GM19438 (cell line): ENCODE results near the gene CENPO.

ENCODE experiments used
- ATAC-seq: cut with Tn5 transposase; IDR thresholded peaks from one replicate; pipeline ENCODE4 v1.9.1; 2021; ENCODE audit warnings: low read depth; ENCODE audit not compliant: unreplicated experiment

Gene CENPO

DNA sequence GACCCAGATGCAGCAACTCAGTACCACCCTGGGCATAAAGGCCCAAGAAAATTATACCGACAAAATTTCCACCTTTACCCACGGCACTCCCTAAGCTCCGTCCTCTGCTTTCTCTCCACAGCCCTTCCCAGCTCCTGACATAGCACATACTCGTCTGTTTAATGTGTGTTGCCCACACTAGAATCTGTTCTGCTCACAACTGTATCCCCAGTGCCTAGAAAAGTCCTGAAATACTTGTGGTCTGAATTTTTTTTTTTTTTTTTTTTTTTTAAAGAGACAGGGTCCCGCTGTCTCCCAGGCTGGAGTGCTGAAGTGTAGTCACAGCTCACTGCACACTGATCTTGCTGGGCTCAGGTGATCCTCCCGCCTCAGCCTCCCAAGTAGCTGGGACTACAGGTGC is 64.5 kb downstream of the CENPO start:
- no peak for ATAC-seq

DNA sequence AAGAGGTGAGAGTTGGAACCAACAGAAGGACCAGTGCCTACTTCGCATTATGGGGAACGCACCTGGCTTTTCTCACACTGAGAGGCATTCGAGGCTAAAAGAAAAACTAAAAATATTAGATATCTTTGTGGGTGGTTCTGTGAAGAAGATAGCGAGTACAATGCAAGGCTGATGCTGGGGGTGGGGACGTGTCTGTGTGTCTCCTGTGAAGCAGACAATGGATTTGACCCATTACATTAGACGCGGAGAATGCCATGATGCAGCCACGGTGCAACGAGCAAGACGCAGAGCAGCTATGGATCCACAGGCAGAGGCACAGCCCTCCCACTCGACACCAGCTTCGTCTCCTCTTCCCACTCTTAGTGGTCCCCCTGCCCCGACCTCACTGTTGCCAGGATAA is 65.8 kb downstream of the CENPO start:
- no peak for ATAC-seq

DNA sequence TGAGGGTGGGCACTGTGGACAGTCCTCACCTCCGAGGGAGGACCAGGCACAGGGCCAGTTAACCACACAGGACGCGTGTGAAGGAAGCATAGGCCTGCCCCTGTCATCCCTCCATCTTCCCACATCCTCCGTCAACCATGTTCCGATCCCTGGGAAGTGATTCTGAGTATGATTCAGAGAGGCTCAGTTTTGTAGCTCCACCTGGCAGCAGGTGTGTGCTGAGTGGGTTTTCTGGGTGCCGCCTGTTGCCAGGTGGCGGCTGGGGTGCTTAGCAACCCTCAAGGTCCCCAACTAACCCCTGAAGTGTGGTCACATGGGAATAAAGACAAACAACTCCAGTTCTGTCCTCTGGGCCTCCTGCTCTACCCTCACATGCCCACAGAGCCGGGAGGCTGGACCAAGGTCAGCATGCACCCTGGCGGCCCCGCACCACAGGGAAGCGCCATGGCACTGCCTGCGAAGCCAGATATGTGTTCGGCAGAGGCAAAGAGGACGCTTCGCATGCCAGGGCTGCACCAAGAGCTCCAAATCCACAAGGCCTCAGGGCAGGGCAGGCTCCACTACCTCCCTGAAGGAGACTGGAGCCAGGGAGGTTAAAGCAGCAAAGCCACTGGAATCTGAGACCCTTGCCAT is 66.9 kb downstream of the CENPO start:
- no peak for ATAC-seq

GRCh38 chr2:24860631-24861030 is 67.4 kb downstream of the CENPO start:
- no peak for ATAC-seq

GRCh38 chr2:24861500-24861899 is 68.3 kb downstream of the CENPO start:
- no peak for ATAC-seq

DNA sequence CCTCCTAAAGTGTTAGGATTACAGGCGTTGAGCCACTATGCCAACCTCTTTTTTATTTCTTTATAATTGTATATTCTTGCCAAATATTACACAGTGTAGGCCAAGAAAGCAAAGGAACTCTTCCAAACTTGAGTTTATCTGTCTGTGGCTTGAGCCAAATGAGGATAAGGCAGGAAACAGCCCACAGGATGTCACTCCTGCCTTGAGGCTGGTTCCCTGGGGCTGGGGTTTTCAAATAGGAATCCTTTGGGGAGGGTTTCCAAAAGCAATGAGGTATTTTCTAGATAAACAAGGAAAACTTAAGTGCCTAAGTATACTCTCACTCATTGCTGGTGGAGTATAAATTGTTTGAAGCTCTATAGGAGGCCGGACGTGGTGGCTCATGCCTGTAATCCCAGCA is 70.4 kb downstream of the CENPO start:
- no peak for ATAC-seq

GRCh38 chr2:24866946-24867345 is 73.7 kb downstream of the CENPO start:
- no peak for ATAC-seq

GRCh38 chr2:24870440-24870839 is 77.2 kb downstream of the CENPO start:
- ATAC-seq = no peak

DNA sequence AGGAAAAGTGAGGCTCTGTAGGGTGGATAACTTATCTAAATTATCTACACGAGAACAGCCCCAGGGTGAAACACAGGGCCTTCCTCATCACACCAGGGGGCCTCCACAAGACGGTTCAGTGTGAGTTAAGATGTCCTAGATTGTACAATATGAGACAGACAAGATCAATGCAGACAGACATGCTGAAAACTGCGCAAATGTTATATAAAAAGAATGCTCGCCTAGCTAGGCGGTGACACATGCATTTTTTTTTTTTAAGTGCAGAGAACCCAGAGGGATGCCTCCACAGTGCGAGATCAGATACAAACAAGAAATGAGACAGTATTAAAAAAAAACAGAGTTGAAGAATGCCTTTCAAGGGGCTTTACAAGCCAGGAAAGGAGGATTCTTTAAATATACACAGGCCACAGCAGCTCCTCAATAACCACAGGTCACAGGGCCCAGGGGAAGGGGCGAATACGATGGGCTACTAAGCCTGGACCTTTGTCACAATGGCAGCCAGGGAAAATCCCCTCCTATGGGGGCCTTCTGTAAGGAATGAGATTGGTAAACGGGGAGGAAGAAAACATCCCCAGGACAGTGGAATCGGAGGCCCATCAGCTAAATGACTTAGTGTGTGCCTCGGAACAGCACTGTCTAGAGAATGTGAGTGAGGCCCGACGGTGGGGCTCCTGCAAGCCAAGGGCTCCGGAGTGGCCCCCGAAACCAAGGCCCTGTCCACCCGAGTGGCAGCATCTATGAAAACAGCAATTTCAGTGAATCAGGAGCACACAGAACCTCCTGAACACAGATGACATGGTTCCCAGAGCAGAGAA is 77.9 kb downstream of the CENPO start:
- ATAC-seq = no peak

GRCh38 chr2:24871852-24872333 is 78.7 kb downstream of the CENPO start:
- no peak for ATAC-seq
